SU-DHL-6 (cell line): ENCODE data around the gene GLG1.

Source experiments
- H2AFZ ChIP-seq: fragments of 200-600 bp; sonication (generic); 2 replicates; pipeline ENCODE4 v1.6.1; 2014; ENCODE audit warnings: low read depth, mild to moderate bottlenecking, moderate library complexity, mixed read lengths, antibody characterized with exemption, low read length; ENCODE audit not compliant: severe bottlenecking
- H3F3A ChIP-seq: fragments of 200-600 bp; shearing (Covaris generic); 2 replicates; pipeline ENCODE4 v1.6.0; 2016; ENCODE audit warnings: antibody characterized with exemption, mild to moderate bottlenecking; ENCODE audit not compliant: insufficient read depth
- H3K27ac ChIP-seq: fragments of 200-600 bp; sonication (generic); 2 replicates; pipeline ENCODE4 v1.5.1; 2016; ENCODE audit warnings: low read depth, mild to moderate bottlenecking, low read length, moderate library complexity, mixed read lengths
- H3K27me3 ChIP-seq: fragments of 200-600 bp; sonication (generic), shearing (Covaris generic); 2 replicates; pipeline ENCODE4 v1.6.0; 2014; ENCODE audit warnings: mild to moderate bottlenecking, low read length
- H3K36me3 ChIP-seq: fragments of 200-600 bp; sonication (generic); 2 replicates; pipeline ENCODE4 v1.6.1; 2014; ENCODE audit warnings: mild to moderate bottlenecking, low read length, mixed read lengths
- H3K4me2 ChIP-seq: fragments of 300-600, 200-600 bp; shearing (Covaris generic), sonication (generic); 2 replicates; pipeline ENCODE4 v1.6.0; 2014; ENCODE audit warnings: low read length, low read depth, mild to moderate bottlenecking; ENCODE audit not compliant: poor library complexity, severe bottlenecking
- H3K4me3 ChIP-seq: fragments of 200-600 bp; sonication (generic); 2 replicates; pipeline ENCODE4 v1.5.1; 2014; ENCODE audit warnings: antibody characterized with exemption, low read length, mild to moderate bottlenecking, mixed read lengths; ENCODE audit not compliant: insufficient read depth, poor library complexity, severe bottlenecking
- H3K79me2 ChIP-seq: fragments of 200-600 bp; sonication (generic); 2 replicates; pipeline ENCODE4 v1.6.1; 2014; ENCODE audit warnings: mild to moderate bottlenecking, low read length, moderate library complexity; ENCODE audit not compliant: insufficient read depth
- H3K9ac ChIP-seq: fragments of 200-600 bp; sonication (generic); 2 replicates; pipeline ENCODE4 v1.7.0; 2014; ENCODE audit warnings: mild to moderate bottlenecking, low read length
- H3K9me2 ChIP-seq: fragments of 200-600 bp; sonication (generic); replicated peaks from 2 replicates; pipeline ENCODE4 v1.6.1; 2014; ENCODE audit warnings: low read length; ENCODE audit not compliant: insufficient read depth
- H3K9me3 ChIP-seq: fragments of 200-600 bp; sonication (generic); 2 replicates; pipeline ENCODE4 v1.6.1; 2014; ENCODE audit warnings: low read length, mixed read lengths; ENCODE audit not compliant: insufficient read depth
- H4K20me1 ChIP-seq: fragments of 200-600 bp; sonication (generic); 2 replicates; pipeline ENCODE4 v1.6.1; 2014; ENCODE audit warnings: low read depth, mild to moderate bottlenecking, antibody characterized with exemption, low read length, moderate library complexity, mixed read lengths
- EZH2phosphoT487 ChIP-seq: fragments of 200-600 bp; sonication (generic), shearing (Covaris generic); conservative IDR thresholded peaks from 2 replicates; pipeline ENCODE4 v1.6.1; 2018; ENCODE audit warnings: mild to moderate bottlenecking, antibody characterized with exemption, low read length, moderate library complexity, mixed read lengths
- TF ChIP-seq, protein P1 (sequence below): fragments of 200-600 bp; sonication (generic); IDR thresholded peaks from one replicate; pipeline ENCODE4 v1.5.1; 2017; ENCODE audit warnings: antibody characterized with exemption, mild to moderate bottlenecking, low read length, moderate library complexity; ENCODE audit not compliant: insufficient read depth, poor library complexity, severe bottlenecking

The GLG1 gene

DNA sequence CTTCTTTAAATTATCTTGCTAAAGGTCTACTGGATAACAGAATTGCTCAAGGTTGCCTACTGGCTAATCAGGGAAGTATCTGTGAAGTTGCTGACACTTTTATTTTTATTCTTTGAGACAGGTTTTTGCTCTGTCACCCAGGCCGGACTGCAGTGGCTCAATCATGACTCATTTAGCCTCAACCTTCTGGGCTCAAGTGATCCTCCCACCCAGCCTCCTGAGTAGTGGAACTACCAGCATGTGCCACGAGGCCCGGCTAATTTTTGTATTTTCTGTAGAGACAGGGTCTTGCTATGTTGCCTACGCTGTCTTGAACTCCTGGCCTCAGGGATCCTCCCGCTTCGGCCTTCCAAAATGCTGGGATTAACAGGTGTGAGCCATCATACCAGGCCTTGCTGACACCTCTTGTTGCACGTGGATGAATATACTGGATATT is 43.1 kb downstream of the GLG1 start:
- H3K36me3 ChIP-seq, result no peaks in the 10 kb centered on the region
- no peaks in the 10 kb centered on the region for H3K9me2 ChIP-seq
- no peak overlapping the region for H3K4me2 ChIP-seq
- no peak overlapping the region for H3K4me3 ChIP-seq
- H3K79me2 ChIP-seq, result peaks cover 17% of the 10 kb centered on the region
- peaks cover 4% of the 10 kb centered on the region; the same call in 1 of the 2 replicates for H4K20me1 ChIP-seq
- no peak overlapping the region for H2AFZ ChIP-seq
- H3K27ac ChIP-seq, result no peak overlapping the region
- H3K27me3 ChIP-seq, result no peaks in the 10 kb centered on the region
- TF ChIP-seq, protein P1, sequence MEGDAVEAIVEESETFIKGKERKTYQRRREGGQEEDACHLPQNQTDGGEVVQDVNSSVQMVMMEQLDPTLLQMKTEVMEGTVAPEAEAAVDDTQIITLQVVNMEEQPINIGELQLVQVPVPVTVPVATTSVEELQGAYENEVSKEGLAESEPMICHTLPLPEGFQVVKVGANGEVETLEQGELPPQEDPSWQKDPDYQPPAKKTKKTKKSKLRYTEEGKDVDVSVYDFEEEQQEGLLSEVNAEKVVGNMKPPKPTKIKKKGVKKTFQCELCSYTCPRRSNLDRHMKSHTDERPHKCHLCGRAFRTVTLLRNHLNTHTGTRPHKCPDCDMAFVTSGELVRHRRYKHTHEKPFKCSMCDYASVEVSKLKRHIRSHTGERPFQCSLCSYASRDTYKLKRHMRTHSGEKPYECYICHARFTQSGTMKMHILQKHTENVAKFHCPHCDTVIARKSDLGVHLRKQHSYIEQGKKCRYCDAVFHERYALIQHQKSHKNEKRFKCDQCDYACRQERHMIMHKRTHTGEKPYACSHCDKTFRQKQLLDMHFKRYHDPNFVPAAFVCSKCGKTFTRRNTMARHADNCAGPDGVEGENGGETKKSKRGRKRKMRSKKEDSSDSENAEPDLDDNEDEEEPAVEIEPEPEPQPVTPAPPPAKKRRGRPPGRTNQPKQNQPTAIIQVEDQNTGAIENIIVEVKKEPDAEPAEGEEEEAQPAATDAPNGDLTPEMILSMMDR, result no peak
- no peak for TF ChIP-seq EZH2phosphoT487
- H3K9ac ChIP-seq, result no peak overlapping the region
- no peaks in the 10 kb centered on the region for H3K9me3 ChIP-seq
- no peaks in the 10 kb centered on the region for H3F3A ChIP-seq

DNA sequence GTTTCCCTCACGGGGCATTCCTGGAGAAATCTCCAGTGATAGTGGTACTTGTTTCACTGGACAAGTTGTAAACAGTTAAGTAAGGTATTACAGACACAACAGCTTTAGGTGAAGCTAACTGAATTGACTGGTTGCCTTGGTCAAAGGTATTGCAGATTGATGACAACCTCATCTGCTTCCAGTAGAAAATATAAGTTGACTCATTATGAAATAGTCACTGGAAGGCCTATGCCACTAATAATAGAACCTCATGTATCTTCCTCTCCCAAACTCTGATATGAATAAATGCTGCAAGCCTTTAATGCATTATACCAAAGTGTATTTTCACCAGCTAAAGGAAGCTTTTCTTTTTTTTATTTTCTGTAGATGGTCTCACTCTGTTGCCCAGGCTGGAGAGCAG is 44.8 kb downstream of the GLG1 start:
- Histone ChIP-seq H3K9ac (no peak overlapping the region), H3K36me3 (no peaks in the 10 kb centered on the region), H3K4me2 (no peak overlapping the region), H3F3A (no peaks in the 10 kb centered on the region), H3K9me2 (no peaks in the 10 kb centered on the region), H3K27ac (no peak overlapping the region), H4K20me1 (peaks cover 4% of the 10 kb centered on the region; the same call in 1 of the 2 replicates), H2AFZ (no peak overlapping the region), H3K4me3 (no peak overlapping the region), H3K9me3 (no peaks in the 10 kb centered on the region), H3K27me3 (no peaks in the 10 kb centered on the region), H3K79me2 (peaks cover 6% of the 10 kb centered on the region; the same call in 1 of the 2 replicates)
- TF ChIP-seq, protein P1, result no peak
- no peak for TF ChIP-seq EZH2phosphoT487

DNA sequence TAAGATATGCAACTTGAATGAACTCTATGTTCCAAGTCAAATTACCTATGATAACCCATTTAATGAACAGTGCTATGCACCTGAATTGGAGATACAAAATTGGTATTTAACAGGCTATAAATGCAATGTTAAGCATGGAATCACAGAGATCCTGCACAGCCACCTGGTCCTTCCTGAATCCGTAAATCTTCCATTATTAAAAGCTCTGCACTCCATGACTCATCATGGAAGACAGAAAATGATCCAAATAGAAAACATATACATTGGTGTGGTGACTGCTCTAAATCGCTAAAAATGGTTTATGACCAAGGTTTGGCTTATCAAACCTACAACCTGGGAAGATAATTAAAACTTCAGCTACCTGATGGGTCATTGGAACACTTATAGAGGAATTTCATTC is 45.3 kb downstream of the GLG1 start:
- no peak overlapping the region for H2AFZ ChIP-seq
- H3K4me3 ChIP-seq, result no peak overlapping the region
- no peak overlapping the region for H3K27ac ChIP-seq
- no peaks in the 10 kb centered on the region; the same call in 1 of the 2 replicates for H4K20me1 ChIP-seq
- no peaks in the 10 kb centered on the region for H3F3A ChIP-seq
- no peaks in the 10 kb centered on the region for H3K36me3 ChIP-seq
- no peaks in the 10 kb centered on the region for H3K9me3 ChIP-seq
- no peak overlapping the region for H3K9ac ChIP-seq
- H3K79me2 ChIP-seq, result peaks cover 6% of the 10 kb centered on the region
- TF ChIP-seq EZH2phosphoT487, result no peak
- TF ChIP-seq, protein P1, result no peak
- H3K4me2 ChIP-seq, result no peak overlapping the region
- H3K9me2 ChIP-seq, result no peaks in the 10 kb centered on the region
- no peaks in the 10 kb centered on the region for H3K27me3 ChIP-seq
